Activated CD4-positive, alpha-beta memory T cell treated with anti-CD3 and anti-CD28 coated beads for 36 hours (primary cell): ENCODE measurements around the gene CBFA2T3. TPM values are rescaled to one million over a fixed set of nuclear protein-coding genes. Genes with fewer than 3 reads are reported as not detected.

Source experiments
- CTCF ChIA-PET: fragments of 350-600 bp; sonication (Branson Sonifier 250); formaldehyde crosslinking; loops from one replicate; lab custom pipeline; 2021; ENCODE audit warnings: antibody characterized with exemption, inconsistent platforms; lab: Charles Lee
- POLR2A ChIA-PET: fragments of 350-600 bp; sonication (Branson Sonifier 250); formaldehyde crosslinking; loops from one replicate; lab custom pipeline; 2021; ENCODE audit warnings: antibody characterized with exemption; lab: Charles Lee
- DNase-seq: peaks from one replicate; pipeline ENCODE4 v3.0.0-alpha.2; 2020
- H3K27ac Mint-ChIP-seq: one replicate; pipeline ENCODE4 v1.8.0; 2021; ENCODE audit warnings: mixed read lengths
- H3K27me3 Mint-ChIP-seq: one replicate; pipeline ENCODE4 v1.8.0; 2021; ENCODE audit warnings: mixed read lengths
- H3K36me3 Mint-ChIP-seq: one replicate; pipeline ENCODE4 v1.8.0; 2021; ENCODE audit warnings: mixed read lengths
- H3K4me1 Mint-ChIP-seq: one replicate; pipeline ENCODE4 v1.8.0; 2021; ENCODE audit warnings: low read depth, mixed read lengths
- H3K4me3 Mint-ChIP-seq: one replicate; pipeline ENCODE4 v1.8.0; 2021; ENCODE audit warnings: mild to moderate bottlenecking, mixed read lengths
- H3K9me3 Mint-ChIP-seq: one replicate; pipeline ENCODE4 v1.8.0; 2021; ENCODE audit warnings: mixed read lengths
- intact Hi-C: fragments of 100-400 bp; cut with micrococcal nuclease; formaldehyde crosslinking; loops from one replicate; pipeline ENCODE4 v1.15.1; 2023
- total RNA-seq, 2 experiments: library from RNA; stranded (reverse); gene quantifications; one replicate each; pipeline ENCODE4 v1.2.3, GENCODE V29; 2021

CBFA2T3 gene
- total RNA-seq, 2 experiments from 2014 or later = 0.12 TPM; not detected in 1

DNA sequence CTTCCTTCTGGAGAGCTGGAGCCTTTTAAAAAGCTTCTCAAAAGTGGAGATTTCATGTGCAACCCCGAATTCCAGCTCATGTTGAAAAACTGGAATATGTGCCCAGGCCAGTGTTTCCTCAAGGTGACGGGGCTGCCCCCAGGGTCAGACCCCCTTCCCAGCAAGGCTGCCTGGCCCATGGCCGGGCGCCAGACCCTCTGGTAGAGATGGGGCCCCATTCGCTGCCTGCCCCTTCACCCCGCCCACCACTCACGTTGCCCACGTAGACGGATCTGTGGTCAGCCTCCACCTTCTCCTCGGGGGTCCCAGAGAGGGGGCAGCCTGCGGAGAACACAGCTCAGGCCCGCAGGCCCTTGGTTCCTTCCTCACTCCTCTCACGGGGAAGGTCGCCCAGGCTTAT is 111.7 kb downstream of the CBFA2T3 start:
- Mint-ChIP-seq H3K9me3 (no peaks in the 10 kb centered on the region), H3K4me1 (no peaks in the 10 kb centered on the region), H3K4me3 (no peak overlapping the region), H3K27ac (no peak overlapping the region), H3K36me3 (peaks cover 4% of the 10 kb centered on the region), H3K27me3 (peaks cover 1% of the 10 kb centered on the region)
- no peak for DNase-seq
- ChIA-PET CTCF (interaction anchor here (1.5 kb wide), 1 partner anchor 50 kb away, joined by 3 read pairs; no protein-coding TSS in a partner anchor), POLR2A (no interaction called here)
- intact Hi-C loops = no loop called here

DNA sequence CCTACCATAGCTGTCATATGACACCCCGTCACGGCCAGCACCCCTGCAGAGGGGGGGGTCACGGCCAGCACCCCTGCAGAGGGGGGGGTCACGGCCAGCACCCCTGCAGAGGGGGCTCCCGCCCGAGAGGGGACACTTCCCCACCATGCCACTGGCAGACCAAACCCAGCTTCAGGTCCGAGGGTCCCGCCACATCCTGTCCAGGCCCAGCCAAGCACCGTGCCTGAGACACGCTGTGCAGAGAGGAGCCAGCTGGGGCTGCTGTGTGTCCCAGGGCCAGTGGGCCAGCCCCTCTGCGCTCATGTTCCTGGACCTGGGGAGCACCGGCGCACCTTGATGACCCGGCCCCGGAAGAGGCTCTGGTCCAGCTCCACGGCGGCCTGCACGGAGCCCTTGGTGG is 112.5 kb downstream of the CBFA2T3 start:
- no peak for DNase-seq
- ChIA-PET POLR2A (no interaction called here), CTCF (interaction anchor here (1.5 kb wide), 1 partner anchor 49 kb away, joined by 3 read pairs; no protein-coding TSS in a partner anchor)
- H3K27ac Mint-ChIP-seq = no peak overlapping the region
- H3K4me1 Mint-ChIP-seq = no peaks in the 10 kb centered on the region
- peaks cover 7% of the 10 kb centered on the region for H3K36me3 Mint-ChIP-seq
- intact Hi-C loops = no loop called here
- no peaks in the 10 kb centered on the region for H3K27me3 Mint-ChIP-seq
- no peaks in the 10 kb centered on the region for H3K9me3 Mint-ChIP-seq
- H3K4me3 Mint-ChIP-seq = no peak overlapping the region

GRCh38 chr16:88864099-88864498 is 112.9 kb downstream of the CBFA2T3 start:
- H3K27me3 Mint-ChIP-seq = no peaks in the 10 kb centered on the region
- no peak overlapping the region for H3K4me3 Mint-ChIP-seq
- no peak for DNase-seq
- intact Hi-C loops = no loop called here
- H3K36me3 Mint-ChIP-seq = peaks cover 7% of the 10 kb centered on the region
- CTCF ChIA-PET = no interaction called here
- no peak overlapping the region for H3K27ac Mint-ChIP-seq
- POLR2A ChIA-PET = no interaction called here
- no peaks in the 10 kb centered on the region for H3K4me1 Mint-ChIP-seq
- no peaks in the 10 kb centered on the region for H3K9me3 Mint-ChIP-seq

DNA sequence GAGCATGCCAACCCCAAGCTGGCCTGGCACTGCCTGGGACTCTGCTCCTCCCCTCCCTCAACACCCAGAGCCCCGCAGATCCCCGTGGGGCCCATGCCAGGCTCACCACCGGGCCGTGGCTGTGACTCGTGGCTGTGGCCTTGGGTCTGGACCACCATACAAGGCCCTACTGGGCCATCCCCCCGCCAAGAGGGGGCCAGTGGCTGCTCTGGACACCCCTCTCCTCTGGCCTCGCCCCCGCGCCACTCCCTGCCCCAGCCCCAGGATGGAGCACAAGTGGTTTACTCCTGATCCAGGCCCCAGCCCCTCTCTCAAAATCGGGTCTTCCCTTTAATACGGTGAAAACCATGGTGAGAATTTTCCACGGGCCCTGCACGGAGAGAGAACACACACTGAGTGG is 113.6 kb downstream of the CBFA2T3 start:
- ChIA-PET CTCF (no interaction called here), POLR2A (no interaction called here)
- Mint-ChIP-seq H3K4me3 (no peak overlapping the region), H3K27me3 (no peaks in the 10 kb centered on the region), H3K4me1 (peaks cover 2% of the 10 kb centered on the region), H3K9me3 (no peaks in the 10 kb centered on the region), H3K36me3 (peaks cover 7% of the 10 kb centered on the region), H3K27ac (no peak overlapping the region)
- intact Hi-C loops = no loop called here
- no peak for DNase-seq

- Mint-ChIP-seq H3K9me3 (no peaks in the 10 kb centered on the region), H3K36me3 (peaks cover 7% of the 10 kb centered on the region), H3K4me1 (peaks cover 7% of the 10 kb centered on the region), H3K27ac (no peak overlapping the region), H3K27me3 (no peaks in the 10 kb centered on the region), H3K4me3 (no peak overlapping the region)
- no peak for DNase-seq
- intact Hi-C loops = no loop called here
- POLR2A ChIA-PET = no interaction called here
- CTCF ChIA-PET = no interaction called here
These were observed 114.0 kb downstream of the CBFA2T3 start for GRCh38 chr16:88862968-88863367.

- Mint-ChIP-seq H3K4me1 (peaks cover 11% of the 10 kb centered on the region), H3K9me3 (no peaks in the 10 kb centered on the region), H3K4me3 (no peak overlapping the region), H3K27me3 (no peaks in the 10 kb centered on the region), H3K27ac (no peak overlapping the region), H3K36me3 (peaks cover 7% of the 10 kb centered on the region)
- ChIA-PET CTCF (no interaction called here), POLR2A (no interaction called here)
- intact Hi-C loops = no loop called here
- no peak for DNase-seq
These were observed 115.6 kb downstream of the CBFA2T3 start for GRCh38 chr16:88861359-88861758.

GRCh38 chr16:88859381-88860091 is 117.5 kb downstream of the CBFA2T3 start:
- Mint-ChIP-seq H3K36me3 (peaks cover 7% of the 10 kb centered on the region), H3K4me3 (no peak overlapping the region), H3K27me3 (no peaks in the 10 kb centered on the region), H3K4me1 (peaks cover 21% of the 10 kb centered on the region), H3K9me3 (no peaks in the 10 kb centered on the region), H3K27ac (no peak overlapping the region)
- intact Hi-C loops = loop anchor here (10.0 kb wide), 1 partner anchor 255 kb away; no protein-coding TSS in a partner anchor
- CTCF ChIA-PET = interaction anchor here (0.8 to 2.9 kb wide), 2 partner anchors 47 to 78 kb away, joined by 3 to 19 read pairs; partner anchors contain the start of gene APRT
- no peak for DNase-seq
- POLR2A ChIA-PET = no interaction called here

- intact Hi-C loops = loop anchor here (1.0 to 10.0 kb wide), 4 partner anchors 46 to 313 kb away; partner anchors contain the start of genes CDH15, CTU2 and RNF166
- DNase-seq = peak; percentile 82
- Mint-ChIP-seq H3K27ac (peak overlapping the region; percentile 55), H3K27me3 (no peaks in the 10 kb centered on the region), H3K4me1 (peaks cover 21% of the 10 kb centered on the region), H3K9me3 (no peaks in the 10 kb centered on the region), H3K36me3 (peaks cover 7% of the 10 kb centered on the region), H3K4me3 (peak overlapping the region; percentile 93)
- POLR2A ChIA-PET = interaction anchor here (1.3 to 2.7 kb wide), 5 partner anchors 46 to 335 kb away, joined by 4 to 11 read pairs (median 8); partner anchors contain the start of genes APRT and CDT1
- CTCF ChIA-PET = interaction anchor here (0.6 to 2.9 kb wide), 32 partner anchors 10 to 1062 kb away, joined by 3 to 39 read pairs (median 4); partner anchors contain the start of genes APRT, CDH15 and ZNF778
These were observed 119.2 kb downstream of the CBFA2T3 start for GRCh38 chr16:88857728-88858339.

- peaks cover 7% of the 10 kb centered on the region for H3K36me3 Mint-ChIP-seq
- intact Hi-C loops = loop anchor here (1.0 to 10.0 kb wide), 4 partner anchors 45 to 314 kb away; partner anchors contain the start of genes CDH15, CTU2 and RNF166
These were observed 119.9 kb downstream of the CBFA2T3 start, which contains the start of the genes GALNS and TRAPPC2L for GRCh38 chr16:88856828-88857727. Gene GALNS, minus strand, starts transcription at chr16:88856947. Its CDS starts 70 bp downstream, at chr16:88856877. Gene TRAPPC2L, plus strand, starts transcription at chr16:88857127. Its CDS starts 24 bp downstream, at chr16:88857151.

GRCh38 chr16:88856122-88856827 is 120.7 kb downstream of the CBFA2T3 start:
- Mint-ChIP-seq H3K4me3 (peak overlapping the region; percentile 93), H3K36me3 (peaks cover 7% of the 10 kb centered on the region), H3K27me3 (no peaks in the 10 kb centered on the region), H3K4me1 (peaks cover 23% of the 10 kb centered on the region), H3K9me3 (no peaks in the 10 kb centered on the region), H3K27ac (peak overlapping the region; percentile 72)
- ChIA-PET POLR2A (interaction anchor here (0.7 to 2.7 kb wide), 7 partner anchors 44 to 905 kb away, joined by 3 to 11 read pairs (median 4); partner anchors contain the start of genes APRT, BANP, CTU2 and RNF166), CTCF (interaction anchor here (0.8 to 2.9 kb wide), 7 partner anchors 40 to 362 kb away, joined by 3 to 39 read pairs (median 8); partner anchors contain the start of genes APRT and ZNF778)
- intact Hi-C loops = loop anchor here (2.0 to 10.0 kb wide), 2 partner anchors 259 to 315 kb away; partner anchors contain the start of gene CDH15
- peak; percentile 15 for DNase-seq

More at GRCh38 chr16:88856828-88857727, 119.9 kb downstream of the CBFA2T3 start, which contains the start of the genes GALNS and TRAPPC2L:
- Mint-ChIP-seq H3K4me1 (peaks cover 23% of the 10 kb centered on the region), H3K4me3 (peak within 1 kb of the TSS; percentile 93), H3K27ac (peak within 1 kb of the TSS; percentile 72), H3K9me3 (no peaks in the 10 kb centered on the region), H3K27me3 (no peaks in the 10 kb centered on the region)
- ChIA-PET POLR2A (interaction anchor here (0.7 to 2.7 kb wide), 8 partner anchors 45 to 906 kb away, joined by 3 to 11 read pairs (median 6); partner anchors contain the start of genes APRT, BANP, CDT1 and CTU2), CTCF (interaction anchor here (0.6 to 2.9 kb wide), 25 partner anchors 10 to 419 kb away, joined by 3 to 39 read pairs (median 4); partner anchors contain the start of genes APRT, CDH15 and ZNF778)
- DNase-seq = peak; percentile 99
